LNCAP (cell line): ENCODE results near the gene NTN4.

Source experiments
- CTCF ChIP-seq: fragments of 450-650 bp; IDR thresholded peaks from 2 replicates; pipeline ENCODE4 v1.5.1; 2017; ENCODE audit warnings: mild to moderate bottlenecking

NTN4 gene

GRCh38 chr12:95790033-95790916 is at the start of gene NTN4:
Gene NTN4, minus strand, starts transcription at chr12:95790764. Its CDS starts 455 bp downstream, at chr12:95790309.
- no peak for TF ChIP-seq CTCF

GRCh38 chr12:95838125-95838524 is 47.6 kb upstream of the NTN4 start:
- no peak for TF ChIP-seq CTCF

GRCh38 chr12:95837240-95838038 is 46.9 kb upstream of the NTN4 start:
- no peak for TF ChIP-seq CTCF

- TF ChIP-seq CTCF: no peak
Measured at GRCh38 chr12:95836630-95837239, 46.2 kb upstream of the NTN4 start.

- TF ChIP-seq CTCF: no peak
Measured at GRCh38 chr12:95836185-95836609, 45.6 kb upstream of the NTN4 start.

- no peak for TF ChIP-seq CTCF
Measured at GRCh38 chr12:95834572-95834971, 44.0 kb upstream of the NTN4 start.

GRCh38 chr12:95830335-95831089 is 39.9 kb upstream of the NTN4 start:
- TF ChIP-seq CTCF: no peak
